ENCODE results near the gene PNRC2.
"Not testable (repeated sequence)": the region's sequence is repeated elsewhere in the genome, so short reads cannot be mapped to it uniquely, and the experiment has no call there.

Gene PNRC2

GRCh38 chr1:23992011-23992410 is 32.4 kb downstream of the PNRC2 start:
- DNase-seq = not testable (repeated sequence)

GRCh38 chr1:23995431-23995837 is 35.8 kb downstream of the PNRC2 start:
- no peak for DNase-seq

GRCh38 chr1:23996700-23997229 is 37.1 kb downstream of the PNRC2 start:
- DNase-seq = no peak

- no peak for DNase-seq
Observed at GRCh38 chr1:23997812-23998211, 38.2 kb downstream of the PNRC2 start.

GRCh38 chr1:23999156-23999671 is 39.6 kb downstream of the PNRC2 start:
- DNase-seq = no peak

- DNase-seq = no peak
Observed at GRCh38 chr1:24002695-24003094, 43.1 kb downstream of the PNRC2 start.

- DNase-seq = peak; percentile 49
Observed at GRCh38 chr1:24003331-24003972, 43.8 kb downstream of the PNRC2 start.

- no peak for DNase-seq
Observed at GRCh38 chr1:24004132-24004531, 44.5 kb downstream of the PNRC2 start.

GRCh38 chr1:24005163-24005562 is 45.5 kb downstream of the PNRC2 start:
- no peak for DNase-seq

GRCh38 chr1:24007079-24007478 is 47.5 kb downstream of the PNRC2 start:
- no peak for DNase-seq

- peak; percentile 80 for DNase-seq
Observed at GRCh38 chr1:24008574-24009184, 49.1 kb downstream of the PNRC2 start.

GRCh38 chr1:24009406-24009805 is 49.8 kb downstream of the PNRC2 start:
- DNase-seq = peak; percentile 67

GRCh38 chr1:24010650-24011049 is 51.0 kb downstream of the PNRC2 start:
- DNase-seq = no peak

GRCh38 chr1:24012878-24013277 is 53.2 kb downstream of the PNRC2 start:
- DNase-seq = not testable (repeated sequence)
